Kidney (tissue), 14 donors: Measurements from ENCODE around the gene SHQ1. TPM values are rescaled to one million over a fixed set of nuclear protein-coding genes. Genes with fewer than 3 reads are reported as not detected.

Experiments used
- DNase-seq, 5 donors: peaks; one replicate each; pipeline ENCODE4 v3.0.0-alpha.2; 2013 to 2020
- FAIRE-seq: peaks from 2 replicates; lab custom pipeline; 2012; peaks lifted over from hg19 to GRCh38; lab: Jason Lieb, UNC
- H3K27ac ChIP-seq, 2 donors: one replicate each; pipeline ENCODE4 v1.7.0; 2013; ENCODE audit warnings: low read depth in 2 of 2, low read length in 2 of 2, inconsistent platforms in 1 of 2
- H3K27me3 ChIP-seq: one replicate; pipeline ENCODE4 v1.7.1; 2013; ENCODE audit warnings: low read length, inconsistent platforms; ENCODE audit not compliant: control insufficient read depth, insufficient read depth
- H3K36me3 ChIP-seq, 3 donors: one replicate each; pipeline versions ENCODE4 v1.7.0 to v1.7.1; 2013; ENCODE audit warnings: low read length in 3 of 3, control low read depth in 1 of 3, inconsistent platforms in 1 of 3; ENCODE audit not compliant: insufficient read depth in 3 of 3, control insufficient read depth in 2 of 3
- H3K4me1 ChIP-seq, 3 donors: one replicate each; pipeline versions ENCODE4 v1.7.0 to v1.7.1; 2013; ENCODE audit warnings: low read length in 3 of 3, inconsistent platforms in 1 of 3, low read depth in 1 of 3; ENCODE audit not compliant: control insufficient read depth in 2 of 3, insufficient read depth in 2 of 3
- H3K4me3 ChIP-seq, 3 donors: one replicate each; pipeline versions ENCODE4 v1.7.0 to v1.8.1; 2013; ENCODE audit warnings: low read length in 3 of 3, control low read depth in 1 of 3, inconsistent platforms in 1 of 3
- H3K9ac ChIP-seq, 3 donors: one replicate each; pipeline versions ENCODE4 v1.7.0 to v1.7.1; 2013; ENCODE audit warnings: low read length in 3 of 3, control low read depth in 1 of 3, inconsistent platforms in 1 of 3
- H3K9me3 ChIP-seq, 3 donors: one replicate each; pipeline versions ENCODE4 v1.7.0 to v1.7.1; 2013; ENCODE audit warnings: low read length in 3 of 3, control low read depth in 1 of 3, inconsistent platforms in 1 of 3; ENCODE audit not compliant: control insufficient read depth in 2 of 3, insufficient read depth in 1 of 3
- CTCF ChIP-seq: IDR thresholded peaks from 3 replicates; pipeline ENCODE4 v1.5.1; 2012; ENCODE audit warnings: mild to moderate bottlenecking, moderate library complexity, borderline replicate concordance; ENCODE audit not compliant: insufficient read depth; ENCODE audit errors: extremely low read depth
- intact Hi-C: fragments of 100-400 bp; cut with DNase I; formaldehyde crosslinking; loops from one replicate; pipeline ENCODE4 v1.11.1; 2022
- polyA plus RNA-seq: library from polyadenylated mRNA; stranded (reverse); fragments of 350-450 nt; fragmentation: Illumina TruSeq; extraction: RNeasy Lipid Tissue Mini Kit (QIAGEN cat#74804); gene quantifications from one replicate; pipeline ENCODE4 v1.2.3, GENCODE V29; 2014; ENCODE audit warnings: low read depth, low replicate concordance; ENCODE audit not compliant: insufficient read depth
- total RNA-seq: library from RNA; stranded (reverse); fragmentation: NEBNext Ultra II Directional; extraction: Animal tissue kit (Norgen Biotek cat#: 25700); gene quantifications from one replicate; pipeline ENCODE4 v1.2.1, GENCODE V29; 2021
- donor health status: control.
- donor health status: control.
- donor health status: control.
- donor health status: control.
- donor health status: control.
- donor health status: DM: yes; HTN: yes; CAD: no.
- donor health status: Normal renal cell carcinoma (clear cell type).

SHQ1 gene
- total and polyA plus RNA-seq, 2 donors from 2014 or later: 8.1 to 23.1 TPM

GRCh38 chr3:72812201-72812600 lies 36.0 kb downstream of the SHQ1 start:
- TF ChIP-seq CTCF: no peak
- Histone ChIP-seq H3K27me3 (no peaks in the 10 kb centered on the region), H3K9me3 (no peaks in the 10 kb centered on the region), H3K9ac (no peak overlapping the region), H3K4me3 (no peak overlapping the region), H3K27ac (no peak overlapping the region), H3K36me3 (peaks cover 0 to 4% (median 0%) of the 10 kb centered on the region in 3 donors), H3K4me1 (peaks cover 0 to 7% (median 0%) of the 10 kb centered on the region in 3 donors)
- intact Hi-C loops: no loop called here
- DNase-seq: no peak
- no peak for FAIRE-seq

GRCh38 chr3:72811571-72811970 lies 36.7 kb downstream of the SHQ1 start:
- Histone ChIP-seq H3K9ac (no peak overlapping the region), H3K36me3 (peaks cover 0 to 4% (median 0%) of the 10 kb centered on the region in 3 donors), H3K4me1 (peaks cover 0 to 7% (median 0%) of the 10 kb centered on the region in 3 donors), H3K9me3 (no peaks in the 10 kb centered on the region), H3K27me3 (no peaks in the 10 kb centered on the region), H3K4me3 (no peak overlapping the region), H3K27ac (no peak overlapping the region)
- DNase-seq (no peak), FAIRE-seq (no peak)
- no peak for TF ChIP-seq CTCF
- intact Hi-C loops: no loop called here

- TF ChIP-seq CTCF: no peak
- H3K9ac ChIP-seq: no peak overlapping the region
- intact Hi-C loops: no loop called here
- DNase-seq (no peak), FAIRE-seq (no peak)
- H3K27me3 ChIP-seq: no peaks in the 10 kb centered on the region
- peaks cover 0 to 7% (median 0%) of the 10 kb centered on the region in 3 donors for H3K4me1 ChIP-seq
- H3K27ac ChIP-seq: no peak overlapping the region
- no peaks in the 10 kb centered on the region for H3K9me3 ChIP-seq
- no peak overlapping the region for H3K4me3 ChIP-seq
- peaks cover 0 to 4% (median 0%) of the 10 kb centered on the region in 3 donors for H3K36me3 ChIP-seq
These were observed 37.4 kb downstream of the SHQ1 start for GRCh38 chr3:72810659-72811434.
